WTC11 (cell line): ENCODE data around the gene SFRP2. TPM values are rescaled to one million over a fixed set of nuclear protein-coding genes. Genes with fewer than 3 reads are reported as not detected.

Experiments
- ATAC-seq: fragments of 200-7000 bp; cut with Tn5 transposase; 2 replicates; pipeline ENCODE4 v1.10.0; 2021; ENCODE audit warnings: mild to moderate bottlenecking, moderate library complexity
- CTCF ChIA-PET: fragments of 300-600 bp; sonication (Branson Sonifier 250); formaldehyde crosslinking; loops from one replicate; lab custom pipeline; 2021; ENCODE audit warnings: antibody characterized with exemption; lab: Charles Lee
- POLR2A ChIA-PET: fragments of 350-600 bp; sonication (Branson Sonifier 250); formaldehyde crosslinking; loops from one replicate; lab custom pipeline; 2021; ENCODE audit warnings: antibody characterized with exemption; lab: Charles Lee
- DNase-seq: peaks from one replicate; pipeline ENCODE4 v3.0.0; 2021; ENCODE audit warnings: low spot score
- H3K27ac Mint-ChIP-seq: 2 replicates; pipeline ENCODE4 v1.8.0; 2021; ENCODE audit warnings: mixed read lengths
- H3K27me3 Mint-ChIP-seq: 2 replicates; pipeline ENCODE4 v1.8.0; 2021; ENCODE audit warnings: low read depth, mild to moderate bottlenecking, moderate library complexity, mixed read lengths
- H3K36me3 Mint-ChIP-seq: 2 replicates; pipeline ENCODE4 v1.8.0; 2021; ENCODE audit warnings: mixed read lengths
- H3K4me1 Mint-ChIP-seq: 2 replicates; pipeline ENCODE4 v1.8.0; 2022; ENCODE audit warnings: mixed read lengths
- H3K4me3 Mint-ChIP-seq: 2 replicates; pipeline ENCODE4 v1.8.0; 2021; ENCODE audit warnings: mild to moderate bottlenecking, moderate library complexity, mixed read lengths
- H3K9me3 Mint-ChIP-seq: 2 replicates; pipeline ENCODE4 v1.8.0; 2021; ENCODE audit warnings: mixed read lengths
- CBFB ChIP-seq: sonication (generic); formaldehyde crosslinking; IDR thresholded peaks from 2 replicates; pipeline ENCODE4 v1.8.1; 2022; ENCODE audit warnings: mild to moderate bottlenecking, low read depth, missing genetic modification reagents
- KAT7 ChIP-seq: sonication (generic); formaldehyde crosslinking; IDR thresholded peaks from 2 replicates; pipeline ENCODE4 v1.8.1; 2023; ENCODE audit warnings: missing genetic modification reagents, mild to moderate bottlenecking, borderline replicate concordance
- MYBL2 ChIP-seq: sonication (generic); formaldehyde crosslinking; IDR thresholded peaks from 2 replicates; pipeline ENCODE4 v1.8.1; 2023; ENCODE audit warnings: mild to moderate bottlenecking, moderate library complexity, missing genetic modification reagents
- NFATC4 ChIP-seq: fragments of 250-450 bp; sonication (Bioruptor Pico); IDR thresholded peaks from 2 replicates; pipeline ENCODE4 v1.9.0; 2021; ENCODE audit warnings: mild to moderate bottlenecking
- NR3C1 ChIP-seq: sonication (generic); formaldehyde crosslinking; conservative IDR thresholded peaks from 2 replicates; pipeline ENCODE4 v1.8.1; 2023; ENCODE audit warnings: low read depth, mild to moderate bottlenecking, missing genetic modification reagents
- TEAD1 ChIP-seq: sonication (generic); formaldehyde crosslinking; IDR thresholded peaks from 2 replicates; pipeline ENCODE4 v1.8.0; 2022; ENCODE audit warnings: mild to moderate bottlenecking, missing genetic modification reagents
- TEAD4 ChIP-seq: sonication (generic); formaldehyde crosslinking; IDR thresholded peaks from 2 replicates; pipeline ENCODE4 v1.8.0; 2022; ENCODE audit warnings: mild to moderate bottlenecking, missing genetic modification reagents
- ZBTB21 ChIP-seq: sonication (generic); formaldehyde crosslinking; IDR thresholded peaks from 2 replicates; pipeline ENCODE4 v1.8.1; 2023; ENCODE audit warnings: mild to moderate bottlenecking, missing genetic modification reagents, borderline replicate concordance
- ZNF416 ChIP-seq: fragments of 250-450 bp; sonication (Bioruptor Pico); IDR thresholded peaks from 2 replicates; pipeline ENCODE4 v1.9.0; 2021; ENCODE audit warnings: mild to moderate bottlenecking, inconsistent platforms
- ZNF423 ChIP-seq: fragments of 250-450 bp; sonication (Bioruptor Pico); IDR thresholded peaks from 2 replicates; pipeline ENCODE4 v2.1.2; 2022; ENCODE audit warnings: mild to moderate bottlenecking, moderate library complexity
- total RNA-seq: library from RNA; stranded (reverse); gene quantifications from 3 replicates; pipeline ENCODE4 v1.2.3, GENCODE V29; 2021
- TF ChIP-seq, protein P1 (sequence below): sonication (generic); formaldehyde crosslinking; IDR thresholded peaks from 2 replicates; pipeline ENCODE4 v1.8.0; 2023; ENCODE audit warnings: missing genetic modification reagents, mild to moderate bottlenecking, borderline replicate concordance
- TF ChIP-seq, protein P2 (sequence below): sonication (generic); formaldehyde crosslinking; IDR thresholded peaks from 2 replicates; pipeline ENCODE4 v1.8.0; 2022; ENCODE audit warnings: mild to moderate bottlenecking, missing genetic modification reagents
- TF ChIP-seq, protein P3 (sequence below): sonication (generic); formaldehyde crosslinking; IDR thresholded peaks from 2 replicates; pipeline ENCODE4 v1.8.0; 2023; ENCODE audit warnings: missing genetic modification reagents
- TF ChIP-seq, protein P4 (sequence below): fragments of 250-450 bp; sonication (Bioruptor Pico); conservative IDR thresholded peaks from 2 replicates; pipeline ENCODE4 v1.9.0; 2021; ENCODE audit warnings: mild to moderate bottlenecking
- TF ChIP-seq, protein P5 (sequence below): fragments of 250-450 bp; sonication (Bioruptor Pico); IDR thresholded peaks from 2 replicates; pipeline ENCODE4 v2.1.2; 2022; ENCODE audit warnings: mild to moderate bottlenecking, moderate library complexity
- TF ChIP-seq, protein P6 (sequence below): fragments of 200-600 bp; IDR thresholded peaks from 2 replicates; pipeline ENCODE4 v1.8.0; 2022; ENCODE audit warnings: antibody characterized with exemption
- TF ChIP-seq, protein P7 (sequence below): sonication (generic); formaldehyde crosslinking; IDR thresholded peaks from 2 replicates; pipeline ENCODE4 v1.8.1; 2023; ENCODE audit warnings: mild to moderate bottlenecking, missing genetic modification reagents

Gene SFRP2
- total RNA-seq, 1 experiment from 2014 or later: 417 TPM

DNA sequence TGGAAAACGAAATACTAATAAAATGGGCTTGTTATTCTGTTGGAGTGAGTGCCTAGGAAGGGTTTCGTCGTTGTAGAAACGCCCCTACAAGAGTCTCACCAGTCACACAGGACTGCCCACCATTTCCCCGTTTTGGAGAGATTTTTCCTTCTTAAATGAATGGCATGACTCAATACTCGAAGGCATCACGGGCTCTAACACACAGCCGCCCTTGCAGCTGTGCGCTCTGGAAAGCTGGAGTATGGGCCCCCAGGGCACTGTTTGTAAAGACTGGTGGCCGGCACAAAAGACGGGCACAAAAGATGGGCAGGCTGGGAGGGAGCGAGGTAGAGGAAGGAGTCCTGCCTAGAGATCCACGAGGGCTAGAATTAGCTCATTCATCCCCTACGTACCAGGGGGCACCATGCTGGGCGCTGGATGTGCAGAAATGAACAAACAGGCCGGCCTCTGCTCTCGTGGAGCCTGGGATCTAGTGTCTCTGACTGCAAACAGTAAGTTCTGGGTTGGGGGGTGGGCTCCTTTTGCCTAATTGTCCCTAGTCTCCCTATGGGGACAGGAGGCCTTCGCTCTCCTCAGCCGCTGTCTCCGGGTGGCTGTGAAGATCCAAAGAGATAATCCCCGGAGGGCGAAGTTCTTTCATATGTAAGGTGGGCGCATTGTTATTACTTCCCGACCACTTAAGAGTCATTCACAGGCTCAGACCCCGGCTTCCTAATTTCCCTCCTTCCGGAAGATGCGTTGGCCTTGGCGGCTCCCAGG lies 1.0 kb upstream of the SFRP2 start:
- CTCF ChIA-PET: interaction anchor here (0.7 to 3.7 kb wide), 9 partner anchors 9 to 712 kb away, joined by 3 to 47 read pairs (median 4); no protein-coding TSS in a partner anchor
- ATAC-seq (peak; percentile 57), DNase-seq (peak; percentile 82)
- POLR2A ChIA-PET: interaction anchor here (0.6 to 2.6 kb wide), 8 partner anchors 9 to 662 kb away, joined by 3 to 17 read pairs (median 3); no protein-coding TSS in a partner anchor
- Mint-ChIP-seq H3K27me3 (no peaks in the 10 kb centered on the region; the same call in 1 of the 2 replicates), H3K9me3 (no peaks in the 10 kb centered on the region), H3K4me3 (peak overlapping the region; percentile 98), H3K4me1 (peaks cover 49% of the 10 kb centered on the region), H3K27ac (peak overlapping the region; percentile 99), H3K36me3 (peaks cover 34% of the 10 kb centered on the region)
- TF ChIP-seq, protein P1, sequence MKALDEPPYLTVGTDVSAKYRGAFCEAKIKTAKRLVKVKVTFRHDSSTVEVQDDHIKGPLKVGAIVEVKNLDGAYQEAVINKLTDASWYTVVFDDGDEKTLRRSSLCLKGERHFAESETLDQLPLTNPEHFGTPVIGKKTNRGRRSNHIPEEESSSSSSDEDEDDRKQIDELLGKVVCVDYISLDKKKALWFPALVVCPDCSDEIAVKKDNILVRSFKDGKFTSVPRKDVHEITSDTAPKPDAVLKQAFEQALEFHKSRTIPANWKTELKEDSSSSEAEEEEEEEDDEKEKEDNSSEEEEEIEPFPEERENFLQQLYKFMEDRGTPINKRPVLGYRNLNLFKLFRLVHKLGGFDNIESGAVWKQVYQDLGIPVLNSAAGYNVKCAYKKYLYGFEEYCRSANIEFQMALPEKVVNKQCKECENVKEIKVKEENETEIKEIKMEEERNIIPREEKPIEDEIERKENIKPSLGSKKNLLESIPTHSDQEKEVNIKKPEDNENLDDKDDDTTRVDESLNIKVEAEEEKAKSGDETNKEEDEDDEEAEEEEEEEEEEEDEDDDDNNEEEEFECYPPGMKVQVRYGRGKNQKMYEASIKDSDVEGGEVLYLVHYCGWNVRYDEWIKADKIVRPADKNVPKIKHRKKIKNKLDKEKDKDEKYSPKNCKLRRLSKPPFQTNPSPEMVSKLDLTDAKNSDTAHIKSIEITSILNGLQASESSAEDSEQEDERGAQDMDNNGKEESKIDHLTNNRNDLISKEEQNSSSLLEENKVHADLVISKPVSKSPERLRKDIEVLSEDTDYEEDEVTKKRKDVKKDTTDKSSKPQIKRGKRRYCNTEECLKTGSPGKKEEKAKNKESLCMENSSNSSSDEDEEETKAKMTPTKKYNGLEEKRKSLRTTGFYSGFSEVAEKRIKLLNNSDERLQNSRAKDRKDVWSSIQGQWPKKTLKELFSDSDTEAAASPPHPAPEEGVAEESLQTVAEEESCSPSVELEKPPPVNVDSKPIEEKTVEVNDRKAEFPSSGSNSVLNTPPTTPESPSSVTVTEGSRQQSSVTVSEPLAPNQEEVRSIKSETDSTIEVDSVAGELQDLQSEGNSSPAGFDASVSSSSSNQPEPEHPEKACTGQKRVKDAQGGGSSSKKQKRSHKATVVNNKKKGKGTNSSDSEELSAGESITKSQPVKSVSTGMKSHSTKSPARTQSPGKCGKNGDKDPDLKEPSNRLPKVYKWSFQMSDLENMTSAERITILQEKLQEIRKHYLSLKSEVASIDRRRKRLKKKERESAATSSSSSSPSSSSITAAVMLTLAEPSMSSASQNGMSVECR: no peak
- no peak for TF ChIP-seq KAT7 (CRISPR knock-in tag)
- no peak for TF ChIP-seq CBFB (CRISPR knock-in tag)
- no peak for TF ChIP-seq MYBL2
- TF ChIP-seq, protein P2, sequence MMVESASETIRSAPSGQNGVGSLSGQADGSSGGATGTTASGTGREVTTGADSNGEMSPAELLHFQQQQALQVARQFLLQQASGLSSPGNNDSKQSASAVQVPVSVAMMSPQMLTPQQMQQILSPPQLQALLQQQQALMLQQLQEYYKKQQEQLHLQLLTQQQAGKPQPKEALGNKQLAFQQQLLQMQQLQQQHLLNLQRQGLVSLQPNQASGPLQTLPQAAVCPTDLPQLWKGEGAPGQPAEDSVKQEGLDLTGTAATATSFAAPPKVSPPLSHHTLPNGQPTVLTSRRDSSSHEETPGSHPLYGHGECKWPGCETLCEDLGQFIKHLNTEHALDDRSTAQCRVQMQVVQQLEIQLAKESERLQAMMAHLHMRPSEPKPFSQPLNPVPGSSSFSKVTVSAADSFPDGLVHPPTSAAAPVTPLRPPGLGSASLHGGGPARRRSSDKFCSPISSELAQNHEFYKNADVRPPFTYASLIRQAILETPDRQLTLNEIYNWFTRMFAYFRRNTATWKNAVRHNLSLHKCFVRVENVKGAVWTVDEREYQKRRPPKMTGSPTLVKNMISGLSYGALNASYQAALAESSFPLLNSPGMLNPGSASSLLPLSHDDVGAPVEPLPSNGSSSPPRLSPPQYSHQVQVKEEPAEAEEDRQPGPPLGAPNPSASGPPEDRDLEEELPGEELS (CRISPR knock-in tag): no peak; the same call in 1 of the 2 replicates
- TF ChIP-seq TEAD1 (CRISPR knock-in tag): no peak
- no peak for TF ChIP-seq TEAD4 (CRISPR knock-in tag)
- TF ChIP-seq, protein P3, sequence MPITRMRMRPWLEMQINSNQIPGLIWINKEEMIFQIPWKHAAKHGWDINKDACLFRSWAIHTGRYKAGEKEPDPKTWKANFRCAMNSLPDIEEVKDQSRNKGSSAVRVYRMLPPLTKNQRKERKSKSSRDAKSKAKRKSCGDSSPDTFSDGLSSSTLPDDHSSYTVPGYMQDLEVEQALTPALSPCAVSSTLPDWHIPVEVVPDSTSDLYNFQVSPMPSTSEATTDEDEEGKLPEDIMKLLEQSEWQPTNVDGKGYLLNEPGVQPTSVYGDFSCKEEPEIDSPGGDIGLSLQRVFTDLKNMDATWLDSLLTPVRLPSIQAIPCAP (CRISPR knock-in tag): no peak
- TF ChIP-seq, protein P4, sequence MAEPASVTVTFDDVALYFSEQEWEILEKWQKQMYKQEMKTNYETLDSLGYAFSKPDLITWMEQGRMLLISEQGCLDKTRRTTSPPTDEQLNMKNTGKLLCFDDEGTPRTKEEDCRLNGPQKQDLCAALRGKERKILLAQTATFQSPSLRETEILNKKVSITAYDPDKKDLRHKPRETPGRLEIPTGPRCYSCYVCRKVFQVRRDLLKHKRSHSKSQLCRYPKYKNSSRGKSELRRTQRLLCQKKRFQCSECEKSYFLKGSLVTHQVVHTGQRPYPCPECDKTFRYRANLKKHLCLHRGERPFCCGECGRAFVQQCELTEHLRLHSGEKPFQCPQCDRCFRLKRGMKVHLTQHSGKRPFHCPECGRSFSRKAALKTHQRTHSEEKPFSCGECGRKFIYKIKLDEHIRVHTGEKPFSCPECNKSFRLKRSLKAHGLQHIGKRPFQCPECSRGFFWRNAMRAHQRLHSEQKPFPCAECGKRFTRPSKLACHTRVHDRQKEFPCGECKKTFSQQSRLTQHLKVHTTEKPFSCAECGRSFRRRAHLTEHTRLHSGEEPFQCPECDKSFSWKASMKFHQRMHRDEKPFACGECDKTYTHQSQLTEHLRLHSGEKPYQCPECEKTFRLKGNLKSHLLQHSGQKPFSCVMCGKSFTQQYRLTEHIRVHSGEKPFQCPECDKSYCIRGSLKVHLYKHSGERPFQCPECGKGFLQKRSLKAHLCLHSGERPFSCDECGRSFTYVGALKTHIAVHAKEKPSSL: peak; percentile 63; the same call in 1 of the 2 replicates
- TF ChIP-seq NR3C1 (CRISPR knock-in tag): no peak
- peak; percentile 44; the same call in 1 of the 2 replicates for TF ChIP-seq NFATC4 (CRISPR knock-in tag)
- TF ChIP-seq ZNF416: no peak
- TF ChIP-seq, protein P5, sequence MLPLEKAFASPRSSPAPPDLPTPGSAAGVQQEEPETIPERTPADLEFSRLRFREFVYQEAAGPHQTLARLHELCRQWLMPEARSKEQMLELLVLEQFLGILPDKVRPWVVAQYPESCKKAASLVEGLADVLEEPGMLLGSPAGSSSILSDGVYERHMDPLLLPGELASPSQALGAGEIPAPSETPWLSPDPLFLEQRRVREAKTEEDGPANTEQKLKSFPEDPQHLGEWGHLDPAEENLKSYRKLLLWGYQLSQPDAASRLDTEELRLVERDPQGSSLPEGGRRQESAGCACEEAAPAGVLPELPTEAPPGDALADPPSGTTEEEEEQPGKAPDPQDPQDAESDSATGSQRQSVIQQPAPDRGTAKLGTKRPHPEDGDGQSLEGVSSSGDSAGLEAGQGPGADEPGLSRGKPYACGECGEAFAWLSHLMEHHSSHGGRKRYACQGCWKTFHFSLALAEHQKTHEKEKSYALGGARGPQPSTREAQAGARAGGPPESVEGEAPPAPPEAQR (CRISPR knock-in tag): no peak
- TF ChIP-seq, protein P6, sequence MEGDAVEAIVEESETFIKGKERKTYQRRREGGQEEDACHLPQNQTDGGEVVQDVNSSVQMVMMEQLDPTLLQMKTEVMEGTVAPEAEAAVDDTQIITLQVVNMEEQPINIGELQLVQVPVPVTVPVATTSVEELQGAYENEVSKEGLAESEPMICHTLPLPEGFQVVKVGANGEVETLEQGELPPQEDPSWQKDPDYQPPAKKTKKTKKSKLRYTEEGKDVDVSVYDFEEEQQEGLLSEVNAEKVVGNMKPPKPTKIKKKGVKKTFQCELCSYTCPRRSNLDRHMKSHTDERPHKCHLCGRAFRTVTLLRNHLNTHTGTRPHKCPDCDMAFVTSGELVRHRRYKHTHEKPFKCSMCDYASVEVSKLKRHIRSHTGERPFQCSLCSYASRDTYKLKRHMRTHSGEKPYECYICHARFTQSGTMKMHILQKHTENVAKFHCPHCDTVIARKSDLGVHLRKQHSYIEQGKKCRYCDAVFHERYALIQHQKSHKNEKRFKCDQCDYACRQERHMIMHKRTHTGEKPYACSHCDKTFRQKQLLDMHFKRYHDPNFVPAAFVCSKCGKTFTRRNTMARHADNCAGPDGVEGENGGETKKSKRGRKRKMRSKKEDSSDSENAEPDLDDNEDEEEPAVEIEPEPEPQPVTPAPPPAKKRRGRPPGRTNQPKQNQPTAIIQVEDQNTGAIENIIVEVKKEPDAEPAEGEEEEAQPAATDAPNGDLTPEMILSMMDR: no peak
- TF ChIP-seq, protein P7, sequence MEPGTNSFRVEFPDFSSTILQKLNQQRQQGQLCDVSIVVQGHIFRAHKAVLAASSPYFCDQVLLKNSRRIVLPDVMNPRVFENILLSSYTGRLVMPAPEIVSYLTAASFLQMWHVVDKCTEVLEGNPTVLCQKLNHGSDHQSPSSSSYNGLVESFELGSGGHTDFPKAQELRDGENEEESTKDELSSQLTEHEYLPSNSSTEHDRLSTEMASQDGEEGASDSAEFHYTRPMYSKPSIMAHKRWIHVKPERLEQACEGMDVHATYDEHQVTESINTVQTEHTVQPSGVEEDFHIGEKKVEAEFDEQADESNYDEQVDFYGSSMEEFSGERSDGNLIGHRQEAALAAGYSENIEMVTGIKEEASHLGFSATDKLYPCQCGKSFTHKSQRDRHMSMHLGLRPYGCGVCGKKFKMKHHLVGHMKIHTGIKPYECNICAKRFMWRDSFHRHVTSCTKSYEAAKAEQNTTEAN (CRISPR knock-in tag): no peak
- peak; percentile 52; the same call in 1 of the 2 replicates for TF ChIP-seq ZNF423 (CRISPR knock-in tag)
- TF ChIP-seq ZBTB21 (CRISPR knock-in tag): peak; percentile 28; the same call in 1 of the 2 replicates
